ENCODE data around the gene IL27RA. TPM values are rescaled to one million over a fixed set of nuclear protein-coding genes. Genes with fewer than 3 reads are reported as not detected.

IL27RA gene
- 0.99 TPM in 1 of 2 replicates, not detected in the other for polyA plus RNA-seq

GRCh38 chr19:14031719-14032480 is at the start of gene IL27RA:
Gene IL27RA (plus strand): TSS chr19:14031762. CDS start chr19:14031873, 111 bp downstream.

GRCh38 chr19:14006085-14006765 is 25.3 kb upstream of the IL27RA start, which contains the start of gene RFX1:
Gene RFX1 (minus strand): TSS chr19:14006320. CDS start chr19:13993843, 12,477 bp downstream.

DNA sequence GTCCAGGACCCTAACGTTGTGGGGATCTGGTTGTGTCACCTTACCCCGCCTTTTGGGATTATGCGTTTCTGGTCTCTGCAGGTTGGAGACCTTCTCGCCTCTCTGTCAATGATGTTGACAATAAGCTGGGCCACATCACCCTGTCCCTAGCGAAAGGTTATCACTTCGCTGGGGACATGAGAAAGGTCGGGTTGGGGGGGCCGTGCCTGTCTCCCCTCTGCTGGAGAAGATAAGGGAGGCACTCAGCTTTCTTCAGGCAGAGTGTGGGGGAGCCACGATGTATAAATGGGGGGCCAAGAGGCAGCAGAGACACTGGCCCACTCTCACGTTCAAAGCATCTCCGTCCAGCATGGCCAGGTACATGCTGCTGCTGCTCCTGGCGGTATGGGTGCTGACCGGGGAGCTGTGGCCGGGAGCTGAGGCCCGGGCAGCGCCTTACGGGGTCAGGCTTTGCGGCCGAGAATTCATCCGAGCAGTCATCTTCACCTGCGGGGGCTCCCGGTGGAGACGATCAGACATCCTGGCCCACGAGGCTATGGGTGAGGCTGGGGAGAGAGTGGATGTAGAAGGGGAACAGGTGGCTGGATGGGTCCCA is 3.6 kb upstream of the IL27RA start, which contains the start of gene RLN3:
TSS of gene RLN3 (plus strand) at position 293 of the 595 bp plus-strand sequence. CDS start at position 350, 57 bp downstream.

DNA sequence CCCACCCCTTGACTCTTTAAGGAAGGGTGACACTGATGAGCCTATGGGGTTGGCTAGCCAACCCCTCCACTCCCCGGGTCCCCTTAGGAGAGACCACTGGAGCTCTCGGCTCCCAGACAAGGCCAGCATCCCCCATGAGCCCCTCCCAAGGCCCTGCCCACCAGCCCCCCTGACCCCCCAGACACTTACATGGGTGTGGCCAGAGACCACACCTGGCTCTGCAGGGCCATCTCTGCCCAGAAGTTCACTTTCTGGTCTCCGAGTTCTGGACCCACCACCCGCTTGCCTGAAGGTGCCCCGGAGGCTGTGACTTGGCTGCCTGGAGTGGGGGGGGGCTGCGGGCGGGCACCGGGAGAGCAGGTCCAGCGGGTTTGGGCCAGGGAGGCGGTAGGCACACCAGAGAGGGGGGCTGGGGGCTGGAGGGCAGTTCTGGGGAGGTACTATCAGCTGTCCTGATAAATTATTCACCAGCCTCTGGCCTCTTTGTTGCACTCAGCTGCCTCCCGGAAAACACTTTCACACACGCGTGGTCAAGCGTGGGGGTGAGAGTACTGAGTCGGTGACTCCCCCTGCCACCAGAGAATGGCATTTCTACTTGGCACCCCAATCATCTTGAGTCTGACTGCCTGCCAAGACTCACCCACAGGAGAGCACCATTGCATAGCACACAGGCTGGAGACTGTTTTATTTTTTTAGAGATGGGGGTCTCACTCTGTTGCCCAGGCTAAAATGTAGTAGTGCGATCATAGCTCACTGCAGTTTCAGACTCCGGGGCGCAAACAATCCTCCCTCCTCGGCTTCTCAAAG is 30.4 kb downstream of the IL27RA start, which contains the start of gene PALM3:
TSS of gene PALM3 (minus strand) at position 326 of the 807 bp plus-strand sequence. CDS start at position 230, 96 bp downstream.

DNA sequence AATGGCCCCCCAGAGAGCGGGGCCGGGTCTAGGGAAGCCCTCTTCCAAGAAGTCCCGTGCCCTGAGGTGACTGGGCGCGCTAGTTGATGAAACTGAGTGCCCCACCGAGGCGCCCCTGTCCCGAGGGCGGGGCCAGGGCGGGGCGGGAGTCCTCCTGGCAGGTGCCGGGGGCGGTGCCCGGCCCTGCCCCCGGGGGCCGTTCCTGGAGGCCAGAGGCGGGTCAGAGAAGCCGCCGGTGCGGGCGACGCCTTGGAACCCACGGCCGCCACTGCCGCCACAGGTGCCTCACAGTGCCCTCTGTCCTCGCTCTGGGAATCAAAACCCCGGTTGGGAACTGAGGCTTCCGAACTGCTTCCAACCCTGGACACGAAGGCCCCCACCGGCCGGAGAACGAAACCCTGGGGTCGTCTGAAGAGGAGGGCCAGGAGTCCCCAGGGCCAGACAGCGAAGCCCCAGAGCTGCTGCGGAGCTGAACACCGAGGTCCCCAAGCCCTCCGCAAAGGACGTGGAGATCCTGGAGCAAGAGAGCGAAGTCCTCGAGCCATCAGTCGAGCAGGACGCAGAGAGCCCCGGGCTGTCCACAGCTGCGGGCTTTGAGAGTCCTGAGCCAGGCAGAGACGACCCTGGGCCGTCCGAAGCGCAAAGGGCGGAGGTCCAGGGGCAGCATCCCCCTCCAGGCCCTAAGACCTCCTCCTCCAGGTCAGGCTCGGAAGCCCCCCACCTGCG is 41.1 kb downstream of the IL27RA start, which contains the start of gene MISP3:
TSS of gene MISP3 (plus strand) at position 252 of the 726 bp plus-strand sequence. CDS start 524 bp downstream, outside the sequence.

DNA sequence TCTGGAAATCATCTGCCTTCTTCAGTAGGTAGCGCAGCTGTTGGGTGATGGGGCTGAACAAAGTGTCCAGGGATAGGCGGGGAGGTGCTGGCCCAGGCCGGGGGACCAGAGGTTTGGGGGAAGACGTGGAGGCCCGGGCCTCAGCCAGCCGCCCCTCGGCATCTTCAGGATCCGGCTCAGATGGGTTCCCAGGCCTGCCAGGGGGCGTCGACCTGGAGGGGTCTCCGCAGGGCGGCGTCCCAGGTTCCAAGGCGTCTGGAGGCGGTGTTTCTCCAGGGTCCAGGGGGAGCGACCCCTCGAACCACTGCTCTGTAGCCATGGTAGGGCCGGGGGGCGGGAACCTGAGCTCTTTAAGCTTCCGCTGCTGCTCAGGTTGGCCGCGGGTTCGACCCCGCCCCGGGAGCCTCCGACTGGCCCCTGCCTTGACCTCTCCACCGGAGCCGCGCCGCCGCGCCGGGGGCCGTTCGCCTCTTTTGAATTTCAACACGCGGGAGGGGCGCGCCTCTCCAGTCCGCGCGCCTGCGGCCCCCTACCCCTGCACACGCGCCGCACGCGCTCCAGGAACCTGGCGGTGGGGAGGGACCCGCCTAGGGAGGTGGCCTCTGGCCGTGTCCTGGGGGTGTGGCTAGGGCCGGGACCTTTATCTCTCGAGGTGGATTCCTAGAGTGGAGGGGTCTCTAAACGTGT is 53.9 kb downstream of the IL27RA start, which contains the start of gene C19orf67:
TSS of gene C19orf67 (minus strand) at position 475 of the 687 bp plus-strand sequence. CDS start at position 319, 156 bp downstream.

DNA sequence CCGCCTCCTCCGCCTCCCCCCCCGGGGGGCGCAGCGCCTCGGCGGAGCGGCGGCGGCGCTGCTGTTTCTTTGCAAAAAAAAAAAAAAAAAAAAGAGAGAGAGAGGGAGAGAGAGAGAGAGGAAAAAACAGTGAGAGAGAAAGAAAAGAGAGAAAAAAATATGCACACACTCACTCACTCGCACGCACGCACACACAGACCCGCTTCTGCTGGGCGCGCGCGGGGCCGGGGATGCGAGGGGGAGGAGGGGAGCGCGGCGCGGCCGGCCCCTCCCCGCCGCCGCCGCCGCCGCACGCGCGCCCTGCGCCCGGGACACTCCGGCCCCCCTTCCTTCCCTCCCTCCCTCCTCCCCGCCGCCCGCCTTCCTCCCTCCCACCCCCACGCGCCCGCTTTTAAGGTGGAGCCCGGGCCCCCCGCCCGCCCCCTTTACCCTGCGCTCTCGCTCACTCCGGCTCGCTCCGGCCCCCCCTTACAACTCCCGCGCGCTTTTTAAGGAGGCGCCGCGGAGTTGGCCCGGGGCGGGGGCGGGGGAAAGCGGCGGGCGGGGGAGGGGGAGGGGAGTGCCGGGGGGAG is 59.0 kb downstream of the IL27RA start, which contains the start of gene SAMD1:
TSS of gene SAMD1 (minus strand) at position 243 of the 572 bp plus-strand sequence.

Other genes starting within 250 kb of the IL27RA start
- 0.35 and 0.85 TPM in 2 replicates for gene ZSWIM4, start 236.3 kb upstream of the IL27RA start, polyA plus RNA-seq
- gene NANOS3, start 154.6 kb upstream of the IL27RA start, polyA plus RNA-seq, result 2.2 TPM in 1 of 2 replicates, not detected in the other
- gene BRME1, start 125.6 kb upstream of the IL27RA start, polyA plus RNA-seq, result 0.20 TPM in 1 of 2 replicates, not detected in the other
- 1.1 and 3.0 TPM in 2 replicates for gene CC2D1A, start 125.6 kb upstream of the IL27RA start, polyA plus RNA-seq
- not detected in 2 replicates for gene PODNL1, start 93.3 kb upstream of the IL27RA start, polyA plus RNA-seq
- gene DCAF15, start 79.3 kb upstream of the IL27RA start, polyA plus RNA-seq, result 5.3 TPM in 1 of 2 replicates, not detected in the other
- gene RFX1, start 25.4 kb upstream of the IL27RA start, polyA plus RNA-seq, result 0.35 and 0.52 TPM in 2 replicates
- gene RLN3, start 3.6 kb upstream of the IL27RA start, polyA plus RNA-seq, result not detected in 2 replicates
- gene PALM3, start 30.3 kb downstream of the IL27RA start, polyA plus RNA-seq, result 0.13 TPM in 1 of 2 replicates, not detected in the other
- 3.4 and 6.2 TPM in 2 replicates for gene MISP3, start 41.0 kb downstream of the IL27RA start, polyA plus RNA-seq
- not detected in 2 replicates for gene C19orf67, start 54.0 kb downstream of the IL27RA start, polyA plus RNA-seq
- 3.1 and 6.4 TPM in 2 replicates for gene SAMD1, start 59.0 kb downstream of the IL27RA start, polyA plus RNA-seq
- 3.5 and 5.8 TPM in 2 replicates for gene PRKACA, start 86.0 kb downstream of the IL27RA start, polyA plus RNA-seq
- not detected in 2 replicates for gene ASF1B, start 104.8 kb downstream of the IL27RA start, polyA plus RNA-seq
- gene ADGRL1, start 174.4 kb downstream of the IL27RA start, polyA plus RNA-seq, result 1.1 and 2.4 TPM in 2 replicates

Measured in Purkinje cell (primary cell).